ENCODE results near the gene TUBGCP6.

Gene TUBGCP6, protein sequence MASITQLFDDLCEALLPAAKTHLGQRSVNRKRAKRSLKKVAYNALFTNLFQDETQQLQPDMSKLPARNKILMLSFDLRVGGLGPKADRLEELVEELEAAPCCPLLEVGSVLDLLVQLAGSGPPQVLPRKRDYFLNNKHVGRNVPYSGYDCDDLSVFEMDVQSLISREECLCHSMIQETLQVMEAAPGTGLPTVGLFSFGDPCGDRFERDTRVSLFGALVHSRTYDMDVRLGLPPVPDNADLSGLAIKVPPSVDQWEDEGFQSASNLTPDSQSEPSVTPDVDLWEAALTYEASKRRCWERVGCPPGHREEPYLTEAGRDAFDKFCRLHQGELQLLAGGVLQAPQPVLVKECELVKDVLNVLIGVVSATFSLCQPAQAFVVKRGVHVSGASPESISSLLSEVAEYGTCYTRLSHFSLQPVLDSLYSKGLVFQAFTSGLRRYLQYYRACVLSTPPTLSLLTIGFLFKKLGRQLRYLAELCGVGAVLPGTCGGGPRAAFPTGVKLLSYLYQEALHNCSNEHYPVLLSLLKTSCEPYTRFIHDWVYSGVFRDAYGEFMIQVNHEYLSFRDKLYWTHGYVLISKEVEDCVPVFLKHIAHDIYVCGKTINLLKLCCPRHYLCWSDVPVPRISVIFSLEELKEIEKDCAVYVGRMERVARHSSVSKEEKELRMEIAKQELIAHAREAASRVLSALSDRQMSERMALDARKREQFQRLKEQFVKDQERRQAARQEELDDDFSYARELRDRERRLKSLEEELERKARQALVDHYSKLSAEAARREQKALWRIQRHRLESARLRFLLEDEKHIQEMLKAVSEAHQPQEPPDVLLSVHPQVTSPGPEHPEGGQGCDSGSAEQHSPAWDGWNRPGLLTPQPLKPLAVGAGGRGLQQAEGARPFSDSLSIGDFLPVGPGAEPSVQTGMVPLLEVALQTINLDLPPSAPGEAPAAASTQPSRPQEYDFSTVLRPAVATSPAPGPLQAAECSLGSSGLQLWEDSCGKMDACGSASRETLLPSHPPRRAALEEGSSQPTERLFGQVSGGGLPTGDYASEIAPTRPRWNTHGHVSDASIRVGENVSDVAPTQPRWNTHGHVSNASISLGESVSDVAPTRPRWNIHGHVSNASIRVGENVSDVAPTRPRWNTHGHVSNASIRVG (N-terminal part only)

DNA sequence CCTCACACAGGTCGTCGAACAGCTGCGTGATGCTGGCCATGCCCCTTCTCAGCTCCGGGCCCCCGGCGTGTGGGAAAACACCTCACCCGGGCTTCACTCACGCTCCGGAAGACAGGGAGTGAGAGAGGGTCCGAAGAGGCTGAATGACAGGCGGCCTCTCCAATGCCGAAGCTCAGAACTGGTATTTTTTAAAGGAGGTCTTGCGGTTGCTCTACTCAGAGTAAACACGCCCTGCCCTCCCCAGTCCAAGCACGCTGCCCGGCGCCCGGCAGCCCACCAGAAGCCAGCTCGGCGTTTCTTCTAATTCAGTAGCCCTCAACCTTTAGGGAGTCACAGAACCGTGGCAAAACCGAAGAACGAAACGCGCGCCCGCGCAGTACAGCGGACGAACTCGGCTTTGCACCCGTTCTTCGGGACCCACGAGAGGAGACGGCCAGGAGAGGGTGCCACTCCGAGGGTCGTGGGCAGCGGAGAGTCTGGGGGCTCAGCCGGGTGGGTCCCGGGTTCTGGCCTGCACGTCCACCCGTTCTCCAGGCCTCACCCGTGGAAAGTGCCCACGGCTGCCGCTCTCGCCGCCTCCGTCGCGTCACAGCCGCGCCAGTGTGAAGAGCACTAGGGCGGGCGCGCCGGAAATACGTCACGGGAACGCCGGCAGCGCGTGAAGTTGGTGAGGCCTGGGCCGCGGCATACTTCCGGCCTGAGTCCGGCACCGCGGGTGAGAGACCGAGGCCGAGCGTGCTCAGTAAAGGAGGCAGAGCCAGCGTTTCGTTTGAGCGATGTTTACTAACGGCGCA lies at the start of gene TUBGCP6:
TSS of gene TUBGCP6 (minus strand) at position 604 of the 794 bp plus-strand sequence. CDS start at position 40, 564 bp downstream.
- DNase-seq, result peak; percentile 91

DNA sequence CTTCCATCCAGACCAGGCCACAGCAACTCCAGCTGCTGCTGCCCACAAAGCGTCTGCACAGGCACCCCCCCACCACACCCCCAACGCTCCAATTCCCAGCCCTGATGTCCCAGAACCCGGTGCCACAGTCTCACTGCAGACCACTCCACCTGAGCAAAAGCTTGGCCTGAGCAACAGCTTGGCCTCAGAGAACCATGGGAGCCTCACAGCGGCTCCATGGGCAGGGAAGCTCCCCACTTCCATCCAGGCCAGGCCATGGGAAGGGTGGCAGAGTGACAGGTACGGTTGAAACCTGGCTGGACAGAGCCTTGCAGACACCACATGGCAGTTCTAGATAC lies 49.5 kb upstream of the TUBGCP6 start:
- DNase-seq, result no peak

DNA sequence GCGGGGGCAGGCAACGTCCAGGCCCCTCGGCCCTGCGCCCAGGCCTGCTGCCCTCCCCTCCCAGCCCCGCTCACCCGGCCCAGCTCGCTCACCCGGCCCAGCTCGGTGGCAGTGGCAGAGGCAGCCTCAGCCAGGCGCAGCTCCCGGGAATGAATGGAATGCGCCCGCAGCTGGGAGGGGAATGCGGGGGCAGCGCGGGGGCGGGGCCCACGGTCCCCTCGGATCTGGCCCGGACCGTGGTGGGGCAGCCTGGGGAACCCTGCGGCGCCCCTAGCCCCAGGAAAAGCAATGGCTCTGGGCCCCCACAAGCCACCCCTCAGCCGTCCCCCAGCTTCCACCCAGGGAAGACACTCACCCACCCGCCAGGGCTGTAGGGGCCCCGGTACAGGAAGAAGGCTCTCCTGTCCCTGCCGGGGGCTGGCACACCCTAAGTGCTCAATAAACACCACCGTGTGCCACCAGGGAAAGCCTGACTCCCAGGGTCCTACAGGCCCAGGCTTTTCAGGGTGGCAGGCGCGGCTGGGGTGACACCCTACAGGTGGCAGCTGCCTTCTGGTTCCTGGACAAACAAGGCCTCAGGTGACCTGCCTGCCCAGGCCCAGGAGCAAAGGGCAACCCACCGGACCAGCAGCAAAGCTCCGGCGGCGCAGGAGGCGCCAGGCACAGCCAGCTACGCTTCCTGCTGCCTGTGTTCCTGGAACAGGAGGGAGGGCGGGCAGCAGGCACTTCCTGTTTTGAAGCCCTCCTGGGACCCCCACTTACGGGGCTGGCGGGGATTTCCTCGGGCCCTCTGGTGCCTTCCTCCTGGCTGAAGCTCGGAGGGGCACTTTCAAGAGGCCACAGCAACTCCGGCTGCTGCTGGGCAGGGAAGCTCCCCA lies 48.9 kb upstream of the TUBGCP6 start:
- no peak for DNase-seq

DNA sequence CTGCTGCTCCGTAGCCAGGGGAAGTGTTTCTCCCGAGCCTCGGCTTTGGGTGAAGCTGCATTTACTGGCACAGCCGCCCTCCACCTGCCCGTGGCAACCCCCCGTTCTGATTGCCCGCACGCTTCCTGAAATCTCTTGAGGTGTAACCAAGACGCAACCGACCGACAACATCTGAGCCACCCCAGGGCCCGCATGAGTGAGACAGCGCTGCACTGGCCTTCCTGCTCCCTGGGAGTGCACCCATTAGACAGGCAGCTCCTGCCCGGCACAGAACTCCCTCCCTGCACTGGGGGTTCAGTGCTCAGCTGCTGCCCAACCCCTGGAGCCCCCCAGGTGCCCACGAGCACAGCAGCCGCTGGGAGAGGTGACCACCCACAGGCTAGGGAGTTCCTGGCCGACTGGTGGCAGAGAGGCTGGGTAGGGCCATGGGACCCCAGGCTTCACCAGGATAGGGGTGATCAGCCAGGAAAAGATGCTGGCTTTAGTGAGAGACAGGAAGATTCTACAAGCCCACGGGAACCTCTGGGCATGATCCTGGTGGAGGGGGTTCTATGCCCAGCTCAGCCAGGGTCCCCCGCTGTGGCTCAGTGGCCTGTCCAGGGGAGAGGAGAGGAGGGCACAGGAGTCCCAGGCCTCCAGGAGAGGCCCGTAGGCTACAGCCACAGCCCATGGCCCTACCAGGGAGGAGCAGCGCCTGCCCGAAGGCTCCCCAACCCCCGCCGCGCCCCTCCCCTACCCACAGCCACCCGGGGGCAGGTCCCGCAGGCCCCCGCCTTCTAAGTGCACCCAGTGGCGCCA lies 48.0 kb upstream of the TUBGCP6 start:
- DNase-seq, result no peak

DNA sequence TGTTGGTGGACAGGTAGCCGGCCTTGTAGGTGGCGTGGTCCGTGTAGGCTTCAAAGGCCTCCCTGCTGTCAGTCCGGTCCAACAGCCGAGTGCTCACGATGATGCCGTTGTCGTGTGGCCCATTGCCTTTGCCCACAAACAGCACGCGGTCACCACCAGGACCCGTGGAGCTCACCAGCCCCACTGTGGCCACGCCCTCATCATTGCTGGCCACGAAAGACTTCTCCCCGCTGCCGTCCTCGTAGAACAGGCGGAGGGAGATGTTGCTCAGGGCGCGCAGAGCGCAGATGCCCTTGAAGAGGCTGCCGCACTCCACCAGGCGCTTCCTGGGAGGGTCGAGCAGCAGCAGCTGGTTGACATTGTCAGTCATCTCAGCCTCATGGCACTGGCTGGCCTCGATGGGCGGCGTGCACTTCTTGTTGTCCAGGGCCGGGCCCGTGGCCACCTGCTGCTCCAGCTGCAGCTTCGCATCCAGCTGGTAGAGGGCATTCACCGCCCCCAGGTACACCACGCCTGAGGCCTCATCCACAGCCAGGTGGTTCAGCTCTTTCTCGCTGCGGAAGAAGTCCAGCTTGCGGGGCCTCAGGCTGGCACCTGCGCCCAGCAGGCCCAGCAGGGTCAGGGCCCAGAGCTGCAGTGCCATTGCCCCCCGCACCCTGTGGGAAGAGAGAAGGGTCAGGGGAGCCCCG lies 45.3 kb upstream of the TUBGCP6 start:
- DNase-seq, result no peak

DNA sequence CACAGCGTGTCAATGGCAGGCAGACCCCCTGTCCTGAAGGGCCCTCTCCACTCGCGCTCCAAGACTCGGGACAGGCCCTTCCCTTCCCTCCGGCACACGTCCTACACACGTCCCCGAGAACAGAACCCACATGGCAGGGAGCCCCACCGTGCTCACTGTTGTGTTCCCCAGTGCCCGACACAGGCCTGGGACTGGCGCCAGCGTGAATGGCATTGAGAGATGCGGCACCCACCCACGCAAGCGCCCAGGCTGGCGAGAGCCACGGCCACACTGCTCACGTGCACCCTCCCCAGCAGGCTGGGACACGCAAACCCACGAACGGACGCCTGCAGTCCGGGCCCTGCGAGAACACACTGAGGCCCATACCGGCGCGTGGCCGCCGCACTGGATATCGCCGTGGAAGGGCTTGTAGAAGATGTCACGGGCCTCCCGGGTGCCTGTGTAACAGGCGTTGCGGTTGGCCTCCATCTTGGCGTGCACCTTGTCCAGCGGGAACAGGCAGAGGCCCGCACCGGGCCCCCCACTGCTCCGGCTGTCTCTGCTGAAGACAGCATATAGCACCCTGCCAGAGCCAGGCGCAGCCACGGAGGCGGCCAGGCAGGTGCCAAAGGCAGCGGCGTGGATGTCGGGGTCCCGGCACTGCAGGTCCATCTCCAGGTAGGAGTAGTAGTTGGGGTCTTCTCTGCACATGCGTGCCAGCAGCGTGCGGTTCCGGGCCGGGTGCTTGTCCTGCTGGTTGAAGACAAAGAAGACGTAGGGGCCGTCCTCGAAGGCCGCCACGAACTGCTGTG lies 44.5 kb upstream of the TUBGCP6 start:
- no peak for DNase-seq

DNA sequence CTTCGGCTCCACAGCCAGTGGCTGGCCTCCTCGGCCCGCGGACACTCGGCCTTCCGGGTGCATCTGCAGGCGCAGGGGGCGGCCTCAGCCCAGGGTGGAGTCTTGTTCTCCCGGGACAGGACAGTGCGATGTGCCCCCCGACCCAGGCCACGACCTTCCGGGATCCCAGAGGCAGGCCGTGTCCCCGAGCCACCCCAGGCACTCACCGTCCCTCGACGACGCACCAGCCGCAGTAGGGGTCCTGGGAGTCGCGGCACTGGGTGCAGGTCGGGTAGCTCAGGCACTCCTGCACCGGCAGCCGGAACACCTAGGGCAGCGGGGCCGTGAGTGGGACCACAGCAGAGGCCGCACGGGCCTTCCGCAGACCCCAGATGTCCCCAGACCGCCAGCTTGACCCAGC lies 42.9 kb upstream of the TUBGCP6 start:
- DNase-seq, result no peak

DNA sequence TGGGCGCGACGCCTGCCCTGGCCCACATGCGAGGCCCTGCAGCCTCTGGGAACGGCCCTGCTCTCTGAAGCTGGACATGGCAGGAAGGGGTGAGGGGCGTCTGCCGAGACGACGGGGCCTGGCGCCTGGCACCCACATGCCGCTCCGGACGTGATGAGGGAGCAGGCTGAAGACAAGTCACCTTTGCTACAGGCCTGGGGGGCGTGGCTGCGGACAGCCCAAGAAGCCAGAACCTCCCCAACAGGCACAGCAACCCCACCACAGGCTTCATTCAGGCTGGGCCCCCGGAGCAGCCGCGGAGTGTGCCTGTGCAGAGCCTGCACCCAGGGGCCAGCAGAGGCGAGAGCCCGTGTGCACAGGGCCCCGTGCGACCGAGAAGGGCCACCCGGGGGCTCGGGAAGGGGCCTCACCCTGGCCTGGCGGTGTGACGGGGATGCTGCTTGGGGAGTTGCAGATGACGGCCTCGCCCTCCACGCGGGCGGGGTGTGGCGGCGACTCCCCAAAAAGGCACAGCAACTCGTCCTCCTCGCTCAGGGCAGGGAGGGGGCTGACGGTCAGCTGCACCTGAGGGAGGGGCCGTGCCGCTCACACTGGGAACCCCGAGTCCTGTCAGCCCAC lies 42.0 kb upstream of the TUBGCP6 start:
- DNase-seq, result no peak

DNA sequence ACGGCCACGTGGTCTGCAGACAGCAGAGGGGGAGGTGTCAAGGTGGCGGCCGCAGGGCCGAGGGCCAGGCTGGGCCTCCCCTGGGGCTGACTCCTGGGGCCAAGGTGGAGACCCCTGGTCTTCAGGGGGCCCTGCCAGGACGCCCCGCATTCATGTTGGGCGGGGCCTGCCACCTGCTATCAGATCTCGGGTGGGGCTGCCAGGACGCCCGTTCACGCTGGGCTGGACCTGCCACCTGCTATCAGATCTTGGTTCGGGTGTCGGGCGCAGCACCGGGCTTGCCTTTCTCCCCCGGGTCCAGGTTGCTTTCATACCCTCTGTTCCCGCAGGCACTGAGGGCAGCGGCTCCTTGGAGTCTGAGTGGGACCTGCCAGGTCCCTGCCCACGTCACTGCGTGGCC lies 41.5 kb upstream of the TUBGCP6 start:
- no peak for DNase-seq

DNA sequence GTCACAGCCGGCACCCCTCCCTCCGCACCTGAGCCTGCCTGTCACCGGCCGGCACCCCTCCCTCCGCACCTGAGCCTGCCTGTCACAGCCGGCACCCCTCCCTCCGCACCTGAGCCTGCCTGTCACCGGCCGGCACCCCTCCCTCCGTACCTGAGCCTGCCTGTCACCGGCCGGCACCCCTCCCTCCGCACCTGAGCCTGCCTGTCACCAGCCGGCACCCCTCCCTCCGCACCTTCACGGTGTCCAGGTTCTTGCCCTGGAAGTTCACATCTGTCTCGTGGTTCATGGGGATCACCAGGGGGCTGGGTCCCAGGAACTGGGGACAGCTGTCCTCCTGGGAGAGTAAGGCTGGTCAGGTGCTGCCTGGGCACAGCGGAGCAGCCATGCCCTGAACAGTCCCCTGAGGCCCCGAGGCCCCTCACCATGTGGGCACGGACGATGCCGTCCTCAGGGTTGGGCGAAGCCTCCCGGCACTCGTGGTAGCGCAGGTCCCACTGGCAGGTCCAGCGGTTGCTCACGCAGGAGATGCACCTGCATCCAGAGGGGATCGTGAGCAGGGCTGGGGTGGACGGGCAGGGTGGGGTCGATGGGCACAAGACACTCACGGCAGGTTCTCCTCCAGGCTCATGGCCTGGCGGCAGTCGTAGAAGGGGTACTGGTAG lies 40.9 kb upstream of the TUBGCP6 start:
- DNase-seq, result no peak

DNA sequence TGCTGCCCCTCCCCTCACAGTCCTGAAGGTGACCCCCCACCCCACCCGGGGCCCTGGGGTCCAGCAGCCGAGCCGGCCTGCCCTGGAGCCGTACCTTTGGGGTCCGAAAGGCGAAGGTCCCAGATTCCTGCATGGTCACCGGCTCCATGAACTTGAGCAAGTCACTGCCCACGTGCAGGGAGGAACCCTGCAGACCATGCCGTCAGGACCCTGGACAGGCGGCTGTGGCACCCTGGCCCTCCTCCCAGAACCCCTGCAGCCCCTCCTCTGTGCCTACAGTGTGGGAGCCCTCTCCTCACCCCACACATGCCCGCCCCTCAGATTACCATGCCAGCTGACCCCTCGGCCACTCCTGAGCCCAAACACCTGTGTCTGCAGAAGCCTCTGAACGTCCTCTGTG lies 39.7 kb upstream of the TUBGCP6 start:
- no peak for DNase-seq

DNA sequence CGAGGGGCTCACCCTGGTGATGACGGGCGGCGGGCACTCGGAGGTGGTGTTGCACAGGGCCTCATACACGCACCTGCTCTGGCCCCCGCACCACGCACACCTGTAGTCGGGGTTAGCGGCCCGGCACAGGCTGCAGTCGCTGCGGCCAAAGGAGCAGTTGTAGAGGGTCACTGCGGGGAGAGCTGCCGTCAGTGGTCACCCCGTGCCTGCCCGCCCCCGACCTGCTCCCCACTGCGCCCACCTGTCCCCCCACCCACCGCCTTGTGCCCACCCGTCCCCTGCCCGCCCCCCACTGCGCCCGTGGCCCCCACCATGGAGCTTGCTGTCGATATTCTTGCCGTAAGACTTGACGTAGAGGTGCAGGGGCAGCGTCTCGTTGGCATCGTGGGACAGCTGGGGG lies 39.0 kb upstream of the TUBGCP6 start:
- DNase-seq, result no peak

DNA sequence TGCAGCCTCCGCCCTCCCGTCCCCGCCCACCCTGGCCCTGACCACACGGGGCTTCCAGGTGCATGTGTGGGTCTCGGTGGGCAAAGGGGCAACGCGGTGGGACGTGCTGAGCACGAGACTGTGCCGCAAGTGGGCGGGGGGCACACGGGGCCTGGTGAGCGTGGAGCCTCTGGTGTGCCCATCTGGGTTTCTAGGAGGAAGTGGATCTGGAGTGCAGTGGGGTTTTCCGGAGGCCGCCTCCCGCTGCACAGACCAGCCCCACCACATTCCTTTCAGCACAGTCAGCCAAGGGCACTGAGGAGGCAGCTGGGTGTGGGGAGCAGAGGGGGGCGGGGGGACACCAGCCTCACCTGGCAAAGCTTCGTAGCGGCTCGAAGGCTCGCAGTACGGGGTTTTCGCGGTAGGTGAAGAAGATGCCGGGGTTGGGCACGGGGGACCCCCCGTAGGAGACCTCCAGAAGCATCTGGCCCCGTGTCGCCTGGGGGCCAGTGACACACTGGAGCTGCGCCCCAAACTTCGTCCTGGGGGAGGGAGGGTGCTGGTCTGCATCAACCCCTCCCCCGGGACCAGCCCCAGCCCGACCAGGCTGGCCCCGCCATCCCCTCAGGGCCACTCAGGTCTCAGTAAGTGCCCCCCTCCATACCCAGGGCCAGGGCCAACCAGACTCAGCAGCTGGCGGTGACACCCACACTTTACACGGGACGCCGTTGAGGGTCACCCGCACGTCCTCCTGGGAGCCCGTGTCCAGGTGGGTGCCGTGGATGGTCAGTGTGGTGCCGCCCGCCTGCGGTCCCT lies 37.7 kb upstream of the TUBGCP6 start:
- DNase-seq, result no peak

DNA sequence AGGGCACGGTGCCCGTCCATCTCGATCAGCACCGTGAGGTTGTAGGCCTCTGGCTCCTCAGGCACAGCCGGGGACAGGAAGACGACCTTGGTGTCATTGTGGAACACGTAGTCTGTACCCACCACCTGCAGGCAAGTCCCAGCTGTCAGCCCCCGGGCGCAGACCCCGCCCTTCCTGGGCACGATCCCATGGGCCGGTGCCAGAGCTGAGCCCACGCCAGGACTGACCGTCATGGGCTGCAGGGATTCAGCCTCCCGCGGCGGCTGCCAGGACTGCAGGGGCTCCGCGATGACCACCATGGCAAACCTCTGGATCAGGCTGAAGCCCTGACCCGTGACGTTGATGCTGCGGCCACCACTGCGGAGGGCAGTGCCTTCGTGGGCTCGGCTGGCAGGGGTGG lies 37.1 kb upstream of the TUBGCP6 start:
- no peak for DNase-seq

DNA sequence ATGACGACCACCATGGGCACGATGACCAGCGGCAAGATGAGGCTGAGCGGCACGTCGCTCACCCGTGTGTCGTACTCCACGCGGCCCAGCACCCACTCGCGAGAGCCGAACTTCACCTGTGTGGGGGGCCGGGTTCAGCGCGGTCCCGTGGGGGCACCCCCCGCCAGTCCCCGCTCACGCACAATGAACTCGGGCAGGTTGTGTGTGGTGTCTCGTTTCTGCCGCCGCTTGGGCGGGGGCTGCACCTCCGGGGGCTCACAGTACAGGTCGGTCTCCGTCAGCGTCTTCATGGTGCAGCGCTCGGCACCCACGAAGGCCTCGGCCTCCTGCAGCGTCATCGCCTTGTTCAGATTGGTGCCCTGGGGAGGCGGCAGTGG lies 36.5 kb upstream of the TUBGCP6 start:
- DNase-seq, result no peak

DNA sequence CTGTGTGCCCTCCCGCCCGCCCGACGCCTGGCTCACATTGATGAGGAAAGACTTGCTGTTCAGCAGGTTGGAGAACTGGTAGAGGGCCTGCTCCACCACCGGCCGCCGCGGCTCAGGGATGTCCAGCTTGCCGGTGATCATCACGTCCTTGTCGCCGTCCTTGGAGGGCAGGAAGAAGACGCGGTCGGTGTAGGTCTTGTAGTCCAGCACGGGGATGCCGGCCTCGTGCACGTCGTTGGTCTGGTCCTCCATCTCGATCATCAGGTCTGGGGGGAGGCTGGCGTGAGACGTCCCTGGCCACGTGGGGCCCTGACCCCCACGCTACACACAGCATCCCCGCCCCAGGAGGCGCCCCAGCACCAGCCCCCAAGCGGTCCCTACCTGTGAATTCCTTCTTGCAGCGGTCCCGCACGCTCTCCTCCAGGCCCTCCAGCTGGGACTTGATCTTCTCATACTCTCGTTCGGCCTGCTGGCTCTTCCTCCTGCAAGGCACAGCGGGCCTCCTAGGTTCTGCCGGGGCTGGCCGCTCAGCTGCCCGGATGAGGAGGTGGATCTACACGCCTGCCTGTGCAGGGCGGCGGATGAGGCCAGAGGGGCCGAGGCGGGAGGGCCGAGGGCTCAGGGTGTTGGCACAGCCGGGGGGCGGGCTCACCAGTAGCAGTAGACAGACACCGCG lies 36.0 kb upstream of the TUBGCP6 start:
- DNase-seq, result no peak
